GM12873 (cell line): ENCODE data around the gene LOXL4.

Experiments used
- TF ChIP-seq, protein P1 (sequence below): IDR thresholded peaks from 2 replicates; pipeline ENCODE4 v1.5.1; 2012; ENCODE audit warnings: low read depth, mild to moderate bottlenecking, moderate library complexity, low read length, control low read depth; ENCODE audit not compliant: insufficient read depth; ENCODE audit errors: missing control alignments

LOXL4 gene

DNA sequence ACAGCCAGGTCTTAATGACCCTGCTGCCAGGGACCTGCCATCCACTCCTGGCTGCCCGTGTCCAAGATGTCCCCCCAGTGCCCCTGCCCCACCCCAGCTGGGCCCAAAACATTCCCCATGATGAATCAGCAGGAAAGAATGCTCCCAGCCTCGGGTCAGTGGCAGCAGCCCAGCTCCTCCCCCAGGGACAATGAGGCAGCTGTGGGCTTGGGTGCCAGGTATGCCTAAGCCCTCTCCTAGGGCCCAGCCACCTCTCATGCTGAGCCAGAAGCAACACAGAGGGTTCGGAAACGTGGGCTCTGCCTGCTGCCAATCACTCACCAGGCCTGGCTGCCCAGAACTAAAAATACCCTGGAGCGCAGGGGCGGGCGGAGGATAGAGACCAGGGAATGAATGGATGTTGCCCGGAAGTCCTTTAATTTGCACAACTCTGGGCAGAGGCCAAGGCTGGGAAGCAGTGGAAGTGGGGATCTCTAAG, 1.5 kb upstream of the LOXL4 start:
- TF ChIP-seq, protein P1, sequence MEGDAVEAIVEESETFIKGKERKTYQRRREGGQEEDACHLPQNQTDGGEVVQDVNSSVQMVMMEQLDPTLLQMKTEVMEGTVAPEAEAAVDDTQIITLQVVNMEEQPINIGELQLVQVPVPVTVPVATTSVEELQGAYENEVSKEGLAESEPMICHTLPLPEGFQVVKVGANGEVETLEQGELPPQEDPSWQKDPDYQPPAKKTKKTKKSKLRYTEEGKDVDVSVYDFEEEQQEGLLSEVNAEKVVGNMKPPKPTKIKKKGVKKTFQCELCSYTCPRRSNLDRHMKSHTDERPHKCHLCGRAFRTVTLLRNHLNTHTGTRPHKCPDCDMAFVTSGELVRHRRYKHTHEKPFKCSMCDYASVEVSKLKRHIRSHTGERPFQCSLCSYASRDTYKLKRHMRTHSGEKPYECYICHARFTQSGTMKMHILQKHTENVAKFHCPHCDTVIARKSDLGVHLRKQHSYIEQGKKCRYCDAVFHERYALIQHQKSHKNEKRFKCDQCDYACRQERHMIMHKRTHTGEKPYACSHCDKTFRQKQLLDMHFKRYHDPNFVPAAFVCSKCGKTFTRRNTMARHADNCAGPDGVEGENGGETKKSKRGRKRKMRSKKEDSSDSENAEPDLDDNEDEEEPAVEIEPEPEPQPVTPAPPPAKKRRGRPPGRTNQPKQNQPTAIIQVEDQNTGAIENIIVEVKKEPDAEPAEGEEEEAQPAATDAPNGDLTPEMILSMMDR: no peak

DNA sequence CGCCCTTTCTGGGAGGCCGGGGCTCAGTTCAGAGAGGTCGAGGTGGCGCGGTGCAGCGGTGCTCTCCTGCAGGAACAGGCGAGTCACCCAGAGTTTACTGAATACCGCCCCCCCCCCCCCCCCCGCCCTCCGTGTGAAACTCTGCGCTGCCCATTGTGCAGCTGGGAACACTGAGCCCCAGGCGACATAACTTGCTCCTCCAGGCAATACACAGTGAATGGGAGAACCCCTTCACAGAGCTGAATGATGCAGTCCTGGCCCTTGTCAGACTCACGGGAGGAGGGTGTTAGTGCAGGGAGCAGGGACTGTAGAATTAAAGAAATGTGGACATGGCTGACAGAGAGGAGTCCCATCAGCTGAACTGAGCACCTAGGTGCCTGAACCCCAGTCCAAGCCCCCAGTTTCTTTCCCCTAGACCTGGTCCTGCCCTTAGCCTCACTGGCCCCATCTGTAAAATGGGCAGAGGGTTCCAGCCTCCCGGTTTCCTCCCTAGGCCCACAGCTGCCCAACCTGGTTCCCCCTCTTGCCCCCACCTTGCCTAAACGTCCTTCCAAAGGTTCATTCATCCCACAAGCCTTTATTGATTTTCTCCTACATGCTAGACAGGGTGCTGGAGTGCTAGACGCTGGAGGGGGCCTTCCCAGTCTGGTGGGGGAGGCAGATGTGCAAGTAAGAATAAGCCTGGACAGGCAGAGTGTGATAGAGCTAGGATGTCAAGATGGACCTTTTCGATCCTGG, 869 bp upstream of the LOXL4 start:
- TF ChIP-seq, protein P1: no peak

DNA sequence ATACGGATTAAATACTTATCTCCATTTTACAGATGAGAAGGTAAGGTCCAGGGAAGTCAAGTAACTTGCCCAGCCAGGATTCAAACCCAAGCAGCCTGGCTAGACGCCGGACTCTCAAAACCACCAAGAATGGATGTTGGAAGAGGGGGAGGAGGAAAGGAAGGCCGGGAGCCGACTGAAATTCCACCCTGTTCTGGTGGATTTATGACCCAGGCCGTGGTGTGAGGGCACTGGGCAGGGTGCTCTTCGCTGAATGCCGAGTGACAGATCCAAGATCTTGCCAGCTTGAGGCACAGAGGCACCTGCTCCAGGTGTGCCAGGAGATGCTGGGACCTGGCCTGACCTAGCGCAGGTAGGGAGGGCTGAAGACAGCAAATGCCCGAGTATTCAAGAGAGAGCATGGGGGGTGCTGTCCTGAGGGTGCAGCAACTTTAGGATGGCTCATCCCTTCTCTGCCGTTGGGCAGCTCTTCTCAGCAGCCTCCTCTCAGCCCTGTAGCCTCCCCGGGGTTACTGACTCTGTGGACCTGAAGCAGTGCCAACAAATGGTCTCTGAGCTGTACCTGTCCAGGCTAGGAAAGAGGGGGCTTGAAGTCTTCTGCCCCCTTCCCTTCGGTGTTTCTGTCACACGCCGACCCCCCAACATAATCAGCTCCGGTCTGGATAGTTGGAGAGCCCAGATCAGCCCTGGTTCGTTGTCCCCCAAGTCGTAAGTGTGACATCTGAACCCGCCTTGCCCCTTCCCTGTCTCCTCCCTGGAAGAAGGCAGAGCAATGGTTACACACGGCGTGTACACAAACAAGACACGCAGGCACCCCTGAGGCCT, 713 bp downstream of the LOXL4 start:
- TF ChIP-seq, protein P1: no peak

DNA sequence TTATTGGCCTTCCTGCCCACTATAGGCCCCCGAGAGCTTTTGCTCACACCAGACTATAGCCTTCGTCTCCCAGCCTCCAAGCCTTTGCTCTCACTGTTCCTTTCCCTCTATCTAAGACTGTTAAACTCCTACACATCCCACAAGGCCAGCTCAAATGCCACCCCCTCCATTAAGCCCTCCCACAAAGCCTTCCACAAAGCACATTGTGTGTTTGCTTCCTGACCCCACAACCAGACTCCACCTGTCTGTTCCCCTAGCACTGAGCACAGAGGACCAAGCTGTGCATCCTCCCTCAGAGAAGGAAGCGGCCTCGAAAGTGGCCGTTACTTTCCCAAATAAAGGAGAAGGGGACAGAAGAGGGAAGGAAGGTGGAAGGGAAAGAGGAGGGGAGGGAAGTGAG, 1.3 kb downstream of the LOXL4 start:
- TF ChIP-seq, protein P1: no peak

DNA sequence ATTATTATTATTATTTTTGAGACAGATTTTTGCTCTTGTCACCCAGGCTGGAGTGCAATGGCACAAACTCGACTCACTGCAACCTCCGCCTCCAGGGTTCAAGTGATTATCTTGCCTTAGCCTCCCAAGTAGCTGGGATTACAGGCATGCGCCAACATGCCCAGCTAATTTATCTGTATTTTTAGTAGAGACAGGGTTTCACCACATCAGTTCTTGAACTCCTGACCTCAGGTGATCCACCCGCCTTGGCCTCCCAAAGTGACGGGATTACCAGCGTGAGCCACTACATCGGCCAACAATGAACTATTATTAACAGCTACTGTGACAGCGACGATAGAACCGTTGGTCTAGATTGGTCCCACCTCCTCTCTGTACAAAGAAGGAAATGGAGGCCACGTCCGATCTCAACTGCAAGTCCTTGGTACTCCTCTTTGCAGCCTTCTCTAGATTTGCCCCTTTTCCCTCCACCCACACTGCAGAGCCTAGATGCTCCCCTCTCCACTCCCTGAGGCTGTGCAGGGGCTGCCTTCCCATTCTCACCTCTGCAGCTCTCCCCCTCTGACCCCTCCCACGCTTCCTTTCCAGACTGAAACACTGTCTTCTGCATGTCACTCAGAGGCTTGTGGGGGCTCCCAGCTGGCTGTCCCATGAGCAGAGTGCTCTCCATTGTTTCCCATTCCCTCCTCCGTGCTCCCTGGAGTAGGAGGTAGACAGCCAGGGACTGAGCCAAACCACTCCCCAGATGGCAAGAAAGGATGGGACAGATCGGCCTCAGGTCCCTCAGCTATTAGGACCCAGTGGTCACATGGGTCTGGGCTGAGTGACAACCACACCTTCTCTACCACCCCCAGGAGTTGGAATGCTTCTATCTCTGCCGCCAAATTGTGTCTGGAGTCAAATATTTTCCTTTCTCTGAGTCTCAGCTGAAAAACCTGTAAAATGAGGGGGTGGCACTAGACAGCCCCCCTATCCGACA, 2.3 kb downstream of the LOXL4 start:
- TF ChIP-seq, protein P1: no peak

DNA sequence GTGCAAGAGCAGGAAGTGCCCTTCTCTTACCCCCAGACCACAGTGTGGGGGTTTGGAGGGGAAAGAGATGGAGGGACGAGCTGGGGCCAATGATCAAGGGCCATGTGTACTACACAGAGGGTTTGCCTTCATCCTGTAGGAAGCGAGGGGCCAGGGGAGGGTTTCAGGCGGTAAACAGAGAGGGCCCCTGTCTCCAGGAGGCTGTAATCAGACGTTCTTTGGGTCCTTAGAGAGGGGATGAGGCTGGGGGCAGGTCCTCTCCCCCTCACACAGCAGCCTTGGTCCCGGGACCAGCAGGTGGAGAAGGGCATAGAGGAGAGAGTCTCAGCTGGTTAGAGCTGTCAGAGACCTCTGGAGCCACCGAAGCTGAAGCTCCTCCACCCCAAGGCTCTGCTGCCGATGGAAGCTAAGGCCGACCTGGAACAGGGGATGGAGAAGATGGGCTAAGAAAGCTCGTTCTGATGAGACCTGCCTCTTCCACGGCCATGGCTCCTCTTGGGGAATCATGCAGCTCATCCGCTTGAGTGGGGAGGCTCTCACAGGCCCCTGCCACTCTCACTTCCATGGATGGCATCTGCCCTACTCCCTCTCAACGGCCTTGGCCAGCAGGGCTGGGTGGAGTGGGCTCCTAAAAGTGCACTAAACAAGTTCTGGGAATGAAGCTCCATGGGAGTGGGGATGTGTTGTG, 3.5 kb downstream of the LOXL4 start:
- TF ChIP-seq, protein P1: no peak
